NT2/D1 (cell line): ENCODE results near the gene GALNT18.

Source experiments
- DNase-seq: peaks from one replicate; pipeline ENCODE4 v3.0.0-alpha.2; 2011; ENCODE audit warnings: low read depth, low spot score
- H3K27me3 ChIP-seq: 2 replicates; pipeline ENCODE4 v1.6.0; 2011; ENCODE audit warnings: mild to moderate bottlenecking; ENCODE audit not compliant: insufficient read length, insufficient read depth
- H3K36me3 ChIP-seq: 2 replicates; pipeline ENCODE4 v1.6.1; 2011; ENCODE audit warnings: mild to moderate bottlenecking, low read length, mixed read lengths; ENCODE audit not compliant: insufficient read depth, insufficient read length
- H3K4me1 ChIP-seq: 2 replicates; pipeline ENCODE4 v1.5.1; 2011; ENCODE audit not compliant: insufficient read depth, insufficient read length
- H3K4me3 ChIP-seq: 2 replicates; pipeline ENCODE4 v1.5.1; 2011; ENCODE audit warnings: low read depth; ENCODE audit not compliant: insufficient read length
- H3K9ac ChIP-seq: 2 replicates; pipeline ENCODE4 v1.6.0; 2011; ENCODE audit warnings: low read depth; ENCODE audit not compliant: insufficient read length
- H3K9me3 ChIP-seq: 2 replicates; pipeline ENCODE4 v1.5.1; 2011; ENCODE audit warnings: mild to moderate bottlenecking, low read length; ENCODE audit not compliant: insufficient read depth
- SUZ12 ChIP-seq: IDR thresholded peaks from 2 replicates; pipeline ENCODE4 v1.6.1; 2011; ENCODE audit not compliant: insufficient read length, insufficient read depth; ENCODE audit errors: extremely low read depth
- YY1 ChIP-seq: IDR thresholded peaks from 2 replicates; pipeline ENCODE4 v1.6.1; 2011; ENCODE audit not compliant: insufficient read length, insufficient read depth
- ZNF274 ChIP-seq: IDR thresholded peaks from 2 replicates; pipeline ENCODE4 v1.6.1; 2011; ENCODE audit warnings: mild to moderate bottlenecking, low read depth, low read length

The GALNT18 gene

DNA sequence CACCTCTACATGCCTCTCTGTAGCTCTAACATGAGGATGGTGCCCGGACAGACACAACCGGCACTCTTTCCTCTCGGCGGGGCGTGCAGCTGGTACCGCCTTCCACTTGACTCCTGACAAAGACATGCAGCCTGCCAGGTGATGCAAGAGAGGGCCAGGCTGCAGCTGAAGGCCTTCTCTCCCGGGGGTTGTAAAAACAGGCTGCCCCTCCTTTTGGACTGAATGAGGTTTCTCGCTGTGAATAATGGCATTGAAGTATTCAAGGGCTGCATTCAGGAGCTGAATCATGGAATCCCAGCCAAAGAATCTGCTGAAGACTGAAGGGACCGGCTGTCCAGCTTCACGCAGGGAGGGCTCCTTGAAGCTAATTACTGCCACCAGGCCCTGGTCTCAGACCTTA, 110.9 kb downstream of the GALNT18 start:
- H3K27me3 ChIP-seq, result no peaks in the 10 kb centered on the region
- DNase-seq, result no peak
- no peaks in the 10 kb centered on the region for H3K4me1 ChIP-seq
- no peak for TF ChIP-seq ZNF274
- TF ChIP-seq YY1, result no peak
- TF ChIP-seq SUZ12, result no peak
- no peak overlapping the region for H3K9ac ChIP-seq
- H3K9me3 ChIP-seq, result no peaks in the 10 kb centered on the region
- no peak overlapping the region for H3K4me3 ChIP-seq
- no peaks in the 10 kb centered on the region for H3K36me3 ChIP-seq

- Histone ChIP-seq H3K9ac (no peak overlapping the region), H3K4me3 (no peak overlapping the region)
- TF ChIP-seq SUZ12 (no peak), YY1 (no peak), ZNF274 (no peak)
Observed at GRCh38 chr11:11505692-11506091, 116.1 kb downstream of the GALNT18 start.

GRCh38 chr11:11505190-11505589, 116.6 kb downstream of the GALNT18 start:
- Histone ChIP-seq H3K4me3 (no peak overlapping the region), H3K27me3 (no peaks in the 10 kb centered on the region), H3K9ac (no peak overlapping the region), H3K9me3 (no peaks in the 10 kb centered on the region), H3K4me1 (peaks cover 1% of the 10 kb centered on the region), H3K36me3 (no peaks in the 10 kb centered on the region)
- no peak for TF ChIP-seq ZNF274
- TF ChIP-seq SUZ12, result no peak
- no peak for TF ChIP-seq YY1
- DNase-seq, result no peak

More at GRCh38 chr11:11505692-11506091, 116.1 kb downstream of the GALNT18 start:
- DNase-seq, result no peak
- H3K4me1 ChIP-seq, result peaks cover 1% of the 10 kb centered on the region
- H3K36me3 ChIP-seq, result no peaks in the 10 kb centered on the region
- no peaks in the 10 kb centered on the region for H3K9me3 ChIP-seq
- no peaks in the 10 kb centered on the region for H3K27me3 ChIP-seq

DNA sequence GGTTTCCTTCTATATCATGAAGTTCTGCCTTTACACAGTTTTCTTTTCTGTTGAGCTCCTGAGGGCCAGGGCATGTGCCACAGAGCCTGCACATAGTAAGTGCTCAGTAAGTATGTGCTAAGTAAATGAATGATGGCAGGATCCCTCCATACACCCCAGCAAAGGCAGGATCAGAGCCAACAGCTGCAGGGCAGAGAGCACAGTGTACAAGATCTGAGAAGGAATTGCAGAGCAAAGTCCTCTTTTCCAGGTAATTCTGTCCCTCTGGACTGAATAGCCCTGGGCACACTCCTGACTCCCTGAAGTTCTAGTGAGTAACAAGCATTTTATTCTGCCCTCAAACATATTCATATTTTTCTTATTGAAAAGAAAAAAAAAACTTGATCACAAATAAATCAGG, 117.7 kb downstream of the GALNT18 start:
- Histone ChIP-seq H3K4me3 (no peak overlapping the region), H3K9ac (no peak overlapping the region), H3K9me3 (no peaks in the 10 kb centered on the region), H3K27me3 (no peaks in the 10 kb centered on the region), H3K4me1 (peaks cover 4% of the 10 kb centered on the region), H3K36me3 (no peaks in the 10 kb centered on the region)
- TF ChIP-seq ZNF274 (no peak), SUZ12 (no peak), YY1 (no peak)
- DNase-seq, result no peak

- Histone ChIP-seq H3K4me3 (no peak overlapping the region), H3K9me3 (no peaks in the 10 kb centered on the region), H3K36me3 (no peaks in the 10 kb centered on the region), H3K4me1 (peaks cover 4% of the 10 kb centered on the region), H3K9ac (no peak overlapping the region), H3K27me3 (no peaks in the 10 kb centered on the region)
- no peak for DNase-seq
- TF ChIP-seq YY1, result no peak
- no peak for TF ChIP-seq ZNF274
- TF ChIP-seq SUZ12, result no peak
Observed at GRCh38 chr11:11502263-11502861, 119.4 kb downstream of the GALNT18 start.

DNA sequence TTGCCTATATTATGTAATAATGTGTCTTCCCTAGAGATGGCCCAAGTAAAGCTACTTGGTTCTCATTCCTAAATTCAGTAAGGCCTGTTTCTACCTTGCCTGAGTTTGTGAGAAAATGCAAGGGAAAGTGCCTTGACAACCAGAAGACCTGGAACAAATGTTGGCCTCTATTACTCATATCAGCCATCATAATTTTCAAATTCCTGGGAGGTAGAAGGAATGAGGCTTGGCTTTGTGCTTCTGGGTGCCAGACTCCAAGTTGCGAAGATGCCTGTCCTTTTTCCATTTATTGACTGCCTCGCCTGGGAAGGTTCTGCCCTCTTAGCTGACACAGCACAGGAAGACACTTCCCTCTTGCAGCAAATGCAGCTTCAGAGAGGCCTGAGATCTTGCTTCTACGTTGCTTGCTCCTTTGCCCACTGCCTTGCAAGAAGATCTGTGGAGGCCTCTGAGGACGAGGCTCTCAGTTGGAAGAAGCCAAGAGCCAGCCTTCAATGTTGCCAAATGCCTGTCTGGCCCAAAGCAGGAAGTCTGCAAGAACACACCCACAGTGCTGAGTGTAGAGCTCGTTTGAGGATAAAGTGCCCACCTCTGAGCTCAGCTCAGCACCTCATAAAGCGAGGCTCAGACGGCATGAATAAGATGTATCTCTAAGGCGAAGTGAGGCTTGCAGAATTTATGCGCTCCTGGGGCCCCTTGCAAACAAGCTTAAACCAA, 120.1 kb downstream of the GALNT18 start:
- no peak for DNase-seq
- peaks cover 4% of the 10 kb centered on the region for H3K4me1 ChIP-seq
- H3K27me3 ChIP-seq, result no peaks in the 10 kb centered on the region
- no peak overlapping the region for H3K4me3 ChIP-seq
- no peak for TF ChIP-seq ZNF274
- no peak for TF ChIP-seq YY1
- no peak for TF ChIP-seq SUZ12
- H3K9ac ChIP-seq, result no peak overlapping the region
- H3K9me3 ChIP-seq, result no peaks in the 10 kb centered on the region
- H3K36me3 ChIP-seq, result no peaks in the 10 kb centered on the region

DNA sequence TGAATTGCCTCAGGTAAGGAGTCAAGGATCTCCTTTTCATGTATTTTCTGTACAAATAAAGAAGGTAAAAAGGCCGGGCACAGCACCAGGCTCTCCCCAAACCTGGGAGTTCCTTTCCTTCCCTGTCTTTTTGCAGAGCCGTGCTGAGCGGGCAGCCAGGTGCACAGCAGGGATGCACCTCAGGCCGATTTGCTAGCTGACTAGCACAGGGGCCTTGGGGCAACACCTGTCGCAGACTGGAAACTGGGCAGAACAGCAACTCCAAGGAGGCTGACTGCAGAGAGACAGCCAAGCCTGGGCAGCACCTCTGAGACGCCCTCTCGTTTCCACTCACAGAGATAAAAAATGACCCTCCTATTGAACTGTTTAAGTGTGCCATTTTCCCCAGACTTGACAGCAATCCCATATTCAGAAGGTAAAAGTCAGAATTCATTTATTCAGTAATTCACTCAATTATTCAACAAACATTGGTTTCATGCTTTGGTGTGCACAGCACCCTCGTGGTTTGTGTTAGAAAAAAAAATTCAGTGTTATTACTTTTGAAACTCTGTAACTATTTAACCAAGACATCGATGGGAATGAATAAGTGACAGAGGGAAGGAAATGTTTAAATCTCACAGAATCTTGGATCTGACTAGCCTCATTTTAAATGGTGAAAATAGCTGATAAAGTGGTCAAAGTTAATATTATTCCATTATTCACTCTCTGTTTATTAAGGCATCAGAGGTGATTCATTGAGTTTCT, 120.9 kb downstream of the GALNT18 start:
- TF ChIP-seq SUZ12 (no peak), ZNF274 (no peak), YY1 (no peak)
- Histone ChIP-seq H3K4me1 (peaks cover 4% of the 10 kb centered on the region), H3K36me3 (no peaks in the 10 kb centered on the region), H3K4me3 (no peak overlapping the region), H3K9ac (no peak overlapping the region), H3K9me3 (no peaks in the 10 kb centered on the region), H3K27me3 (no peaks in the 10 kb centered on the region)
- no peak for DNase-seq
